ENCODE data around the gene HRG.

HRG gene

GRCh38 chr3:186637686-186638085 is 28.1 kb upstream of the HRG start:
- no peaks in the 10 kb centered on the region for H3K36me3 ChIP-seq (ENCODE audit: control insufficient read depth, insufficient read depth, low read length)
- no peak overlapping the region for H3K4me2 ChIP-seq (ENCODE audit: low read length)
- TF ChIP-seq CTCF (IDR thresholded peaks at IDR 0.05) = no peak
- no peak overlapping the region for H3K9ac ChIP-seq
- no peak overlapping the region for H3K27ac ChIP-seq
- no peaks in the 10 kb centered on the region for H3K4me1 ChIP-seq
- no peak overlapping the region for H3K4me3 ChIP-seq (ENCODE audit: low read depth, low read length)
- H2AFZ ChIP-seq = no peak overlapping the region
- H3K27me3 ChIP-seq (ENCODE audit: control insufficient read depth, insufficient read depth, low read length) = no peaks in the 10 kb centered on the region
- no peaks in the 10 kb centered on the region for H3K9me3 ChIP-seq (ENCODE audit: control insufficient read depth, low read length)
- H3K79me2 ChIP-seq = no peaks in the 10 kb centered on the region

DNA sequence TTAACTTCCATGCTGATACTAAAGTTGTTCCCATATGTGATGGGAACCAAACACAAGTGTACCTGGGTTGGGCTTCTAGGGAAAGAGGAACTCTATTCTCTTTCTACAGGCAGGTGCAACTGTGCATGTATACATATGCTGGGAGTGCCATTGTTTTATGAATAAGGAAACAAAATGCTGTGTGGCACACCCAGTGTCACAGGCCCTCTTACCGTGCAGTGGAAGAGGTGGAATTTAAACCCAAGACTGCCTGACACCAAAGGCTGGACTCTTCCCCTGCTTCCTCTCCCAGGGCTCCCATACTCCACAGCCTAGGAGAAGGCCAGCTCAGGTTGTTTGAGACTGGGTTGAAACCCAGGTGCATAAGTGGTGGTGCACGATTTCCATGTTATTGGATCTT is 27.6 kb upstream of the HRG start:
- H3K36me3 ChIP-seq (ENCODE audit: control insufficient read depth, insufficient read depth, low read length) = no peaks in the 10 kb centered on the region
- no peaks in the 10 kb centered on the region for H3K4me1 ChIP-seq
- no peak overlapping the region for H3K9ac ChIP-seq
- H3K27me3 ChIP-seq (ENCODE audit: control insufficient read depth, insufficient read depth, low read length) = no peaks in the 10 kb centered on the region
- no peaks in the 10 kb centered on the region for H3K9me3 ChIP-seq (ENCODE audit: control insufficient read depth, low read length)
- no peak overlapping the region for H3K4me3 ChIP-seq (ENCODE audit: low read depth, low read length)
- H2AFZ ChIP-seq = no peak overlapping the region
- no peak for TF ChIP-seq CTCF (IDR thresholded peaks at IDR 0.05)
- no peaks in the 10 kb centered on the region for H3K79me2 ChIP-seq
- H3K27ac ChIP-seq = no peak overlapping the region
- no peak overlapping the region for H3K4me2 ChIP-seq (ENCODE audit: low read length)

- Histone ChIP-seq H3K27ac (no peak within 1 kb of the TSS), H3K36me3 (ENCODE audit: control insufficient read depth, insufficient read depth, low read length) (no peaks in the 10 kb centered on the region), H3K9me3 (ENCODE audit: control insufficient read depth, low read length) (no peaks in the 10 kb centered on the region), H3K9ac (no peak within 1 kb of the TSS), H3K4me3 (ENCODE audit: low read depth, low read length) (no peak within 1 kb of the TSS), H3K27me3 (ENCODE audit: control insufficient read depth, insufficient read depth, low read length) (no peaks in the 10 kb centered on the region), H2AFZ (no peak within 1 kb of the TSS), H3K4me1 (no peaks in the 10 kb centered on the region), H3K79me2 (no peaks in the 10 kb centered on the region), H3K4me2 (ENCODE audit: low read length) (no peak within 1 kb of the TSS)
- TF ChIP-seq CTCF (IDR thresholded peaks at IDR 0.05) = no peak
Observed at GRCh38 chr3:186639778-186640472, 25.9 kb upstream of the HRG start, which contains the start of gene FETUB. Gene FETUB, plus strand, starts transcription at chr3:186640399. Its CDS starts 62 bp downstream, at chr3:186640461.

GRCh38 chr3:186640473-186640818 is 25.4 kb upstream of the HRG start:
- TF ChIP-seq CTCF (IDR thresholded peaks at IDR 0.05) = no peak
- Histone ChIP-seq H3K36me3 (ENCODE audit: control insufficient read depth, insufficient read depth, low read length) (no peaks in the 10 kb centered on the region), H3K79me2 (no peaks in the 10 kb centered on the region), H3K4me3 (ENCODE audit: low read depth, low read length) (no peak overlapping the region), H3K9ac (no peak overlapping the region), H3K4me2 (ENCODE audit: low read length) (no peak overlapping the region), H3K27me3 (ENCODE audit: control insufficient read depth, insufficient read depth, low read length) (no peaks in the 10 kb centered on the region), H3K27ac (no peak overlapping the region), H3K9me3 (ENCODE audit: control insufficient read depth, low read length) (no peaks in the 10 kb centered on the region), H3K4me1 (no peaks in the 10 kb centered on the region), H2AFZ (no peak overlapping the region)

DNA sequence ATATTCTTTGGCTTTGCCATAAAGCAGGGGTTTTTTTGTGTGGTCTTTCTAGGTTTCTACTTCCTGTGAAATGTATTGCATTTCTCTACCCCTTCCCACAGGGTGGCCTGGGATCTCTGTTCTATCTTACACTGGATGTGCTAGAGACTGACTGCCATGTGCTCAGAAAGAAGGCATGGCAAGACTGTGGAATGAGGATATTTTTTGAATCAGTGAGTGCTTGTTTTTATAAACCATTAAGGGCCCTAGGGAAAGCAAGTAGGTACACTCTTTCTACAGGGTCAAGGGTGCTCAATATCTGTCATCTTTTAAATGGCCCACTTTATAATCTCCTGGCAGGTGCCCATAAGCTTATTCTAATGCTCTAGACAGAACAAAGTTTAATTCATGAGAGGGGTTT is 24.9 kb upstream of the HRG start:
- Histone ChIP-seq H3K9me3 (ENCODE audit: control insufficient read depth, low read length) (no peaks in the 10 kb centered on the region), H2AFZ (no peak overlapping the region), H3K27me3 (ENCODE audit: control insufficient read depth, insufficient read depth, low read length) (no peaks in the 10 kb centered on the region), H3K4me2 (ENCODE audit: low read length) (no peak overlapping the region), H3K36me3 (ENCODE audit: control insufficient read depth, insufficient read depth, low read length) (no peaks in the 10 kb centered on the region), H3K27ac (no peak overlapping the region), H3K79me2 (no peaks in the 10 kb centered on the region), H3K4me3 (ENCODE audit: low read depth, low read length) (no peak overlapping the region), H3K9ac (no peak overlapping the region), H3K4me1 (no peaks in the 10 kb centered on the region)
- no peak for TF ChIP-seq CTCF (IDR thresholded peaks at IDR 0.05)

Measured in parathyroid adenoma (tissue), 2 donors.